Activated CD8-positive, alpha-beta memory T cell treated with anti-CD3 and anti-CD28 coated beads, Interleukin-2, amount 50 U/mL, for 1 hour (primary cell): ENCODE measurements around the gene BBS12.

Experiments
- DNase-seq: peaks from one replicate; pipeline ENCODE4 v3.0.0-alpha.2; 2020; ENCODE audit errors: extremely low read depth

BBS12 gene

GRCh38 chr4:122732329-122733026 is at the start of gene BBS12:
TSS of gene BBS12 (plus strand) at chr4:122732704. CDS start at chr4:122741893, 9,189 bp downstream.
- peak; percentile 97 for DNase-seq

- DNase-seq: no peak
These were observed 45.8 kb upstream of the BBS12 start for GRCh38 chr4:122686691-122687090.

DNA sequence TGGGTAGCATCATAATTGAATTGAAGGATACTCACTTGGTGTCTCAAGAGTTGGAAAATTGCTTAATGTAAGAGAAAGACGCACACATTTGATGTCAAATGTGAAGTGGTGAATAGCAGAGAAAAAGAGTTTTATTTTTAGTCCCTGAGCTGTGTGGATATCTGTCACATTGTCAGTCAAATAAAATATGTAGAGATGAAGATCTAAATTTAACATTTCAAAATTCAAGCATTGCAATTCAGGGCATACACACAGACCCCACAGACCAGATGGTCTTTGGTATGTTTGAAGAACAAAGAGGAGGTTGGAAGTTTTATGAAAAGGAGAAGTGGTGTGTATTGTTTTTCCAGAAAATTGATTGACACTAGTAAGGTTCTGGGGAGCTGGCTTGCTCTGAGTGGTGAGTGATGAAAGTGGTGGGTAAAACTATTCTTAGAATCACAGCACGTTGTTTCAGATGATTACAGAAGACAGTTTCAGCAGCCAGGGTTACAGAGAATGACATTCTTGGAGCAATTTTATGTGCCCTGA is 44.9 kb upstream of the BBS12 start:
- no peak for DNase-seq

DNA sequence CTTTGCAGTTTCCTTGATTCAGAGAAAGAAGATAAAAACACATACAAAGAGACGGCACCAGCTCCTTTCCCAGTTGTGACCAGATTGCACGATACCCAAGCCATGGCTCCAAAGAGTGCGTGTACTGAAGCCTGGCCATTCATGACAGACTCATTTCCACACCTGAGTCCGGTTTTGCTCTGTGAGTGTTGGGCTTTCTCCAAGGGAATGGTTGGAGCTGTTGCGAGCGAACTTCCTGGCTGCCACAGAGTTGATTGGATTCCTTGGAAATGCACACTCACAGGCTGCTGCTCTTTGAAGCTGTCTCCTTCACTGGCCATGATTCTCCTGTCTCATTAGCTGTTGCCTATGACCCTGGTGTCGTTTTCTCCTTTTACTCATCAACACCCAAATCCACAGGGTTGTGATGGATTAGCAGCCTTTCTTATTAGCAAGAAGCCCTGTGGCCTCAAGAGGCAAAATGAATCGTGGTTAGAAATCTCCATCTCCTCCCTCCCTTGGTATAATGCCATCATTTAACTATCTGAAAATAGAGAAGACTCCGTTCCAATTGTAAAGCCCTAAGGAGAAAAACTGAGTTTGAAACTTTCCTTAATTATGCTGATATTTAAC is 43.9 kb upstream of the BBS12 start:
- no peak for DNase-seq

- no peak for DNase-seq
These were observed 42.5 kb upstream of the BBS12 start for GRCh38 chr4:122689972-122690371.

- DNase-seq: no peak
These were observed 40.5 kb upstream of the BBS12 start for GRCh38 chr4:122691988-122692387.

GRCh38 chr4:122692641-122693520 is 39.6 kb upstream of the BBS12 start:
- DNase-seq: no peak

DNA sequence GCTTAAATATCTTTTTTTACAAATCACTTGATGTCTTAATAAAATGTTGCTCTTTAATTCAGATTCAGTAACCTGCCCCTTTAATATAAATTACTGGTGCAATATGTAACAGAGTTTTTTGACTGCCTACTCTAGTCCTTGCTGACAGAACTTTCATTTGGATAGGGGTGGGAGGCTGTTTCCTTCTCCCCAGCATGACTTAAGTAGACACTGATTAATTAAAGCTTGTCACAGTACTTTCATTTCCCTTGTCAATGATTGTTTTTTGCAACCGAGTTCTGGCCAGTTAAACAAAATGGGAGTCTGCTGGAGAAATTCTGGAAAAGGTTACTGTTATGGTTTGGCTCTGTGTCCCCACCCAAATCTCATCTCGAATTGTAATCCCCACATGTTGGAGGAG is 37.3 kb upstream of the BBS12 start:
- DNase-seq: no peak

DNA sequence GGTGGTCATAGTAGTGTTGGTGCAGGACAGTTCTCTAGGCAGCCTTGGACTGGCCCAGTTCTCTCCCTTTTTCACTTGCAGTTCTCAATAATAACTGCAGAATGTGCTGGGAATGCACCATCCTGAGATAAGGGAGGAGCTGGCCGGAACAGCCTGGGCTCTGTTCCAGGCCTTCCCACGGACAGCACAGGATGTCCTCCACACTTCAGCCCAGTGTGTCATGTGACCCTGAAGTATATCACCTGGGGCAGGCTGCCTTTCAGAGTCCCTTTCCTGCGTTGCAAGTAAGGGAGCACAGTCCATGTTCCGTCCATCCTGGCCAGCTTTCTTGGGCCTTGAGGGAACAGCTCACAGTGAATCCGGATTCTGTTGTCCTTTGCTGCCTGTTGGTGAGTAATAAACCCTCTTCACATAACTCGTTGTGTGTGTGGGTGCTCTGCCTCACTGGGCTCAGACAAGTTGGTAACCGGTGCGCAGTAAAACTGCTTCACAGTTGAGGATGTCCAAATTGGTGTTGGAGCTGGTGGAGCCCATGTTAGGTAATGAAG is 32.3 kb upstream of the BBS12 start:
- no peak for DNase-seq

- DNase-seq: no peak
These were observed 31.4 kb upstream of the BBS12 start for GRCh38 chr4:122701061-122701460.

- no peak for DNase-seq
These were observed 30.5 kb upstream of the BBS12 start for GRCh38 chr4:122701965-122702364.

DNA sequence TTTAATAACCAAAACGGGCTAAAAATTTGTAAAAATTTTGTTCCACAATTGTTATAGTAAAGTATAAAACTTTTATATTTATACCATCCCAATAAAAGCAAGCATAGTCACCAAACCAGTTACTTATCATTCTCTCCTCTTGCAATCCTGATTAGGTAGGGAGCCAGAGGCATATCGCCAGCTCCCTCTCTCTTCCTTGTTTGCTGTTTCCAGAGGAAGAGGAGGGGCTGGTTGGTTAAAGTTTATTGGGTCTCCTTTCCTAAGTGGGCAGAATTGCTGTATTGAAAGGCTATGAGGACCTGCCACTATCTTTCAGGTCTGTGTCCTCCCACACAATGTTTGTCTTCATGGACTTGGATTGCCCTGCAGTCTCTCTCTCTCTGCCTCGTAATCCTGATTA is 29.6 kb upstream of the BBS12 start:
- DNase-seq: no peak

GRCh38 chr4:122703868-122704267 is 28.6 kb upstream of the BBS12 start:
- DNase-seq: no peak

- DNase-seq: no peak
These were observed 27.5 kb upstream of the BBS12 start for GRCh38 chr4:122705009-122705408.

DNA sequence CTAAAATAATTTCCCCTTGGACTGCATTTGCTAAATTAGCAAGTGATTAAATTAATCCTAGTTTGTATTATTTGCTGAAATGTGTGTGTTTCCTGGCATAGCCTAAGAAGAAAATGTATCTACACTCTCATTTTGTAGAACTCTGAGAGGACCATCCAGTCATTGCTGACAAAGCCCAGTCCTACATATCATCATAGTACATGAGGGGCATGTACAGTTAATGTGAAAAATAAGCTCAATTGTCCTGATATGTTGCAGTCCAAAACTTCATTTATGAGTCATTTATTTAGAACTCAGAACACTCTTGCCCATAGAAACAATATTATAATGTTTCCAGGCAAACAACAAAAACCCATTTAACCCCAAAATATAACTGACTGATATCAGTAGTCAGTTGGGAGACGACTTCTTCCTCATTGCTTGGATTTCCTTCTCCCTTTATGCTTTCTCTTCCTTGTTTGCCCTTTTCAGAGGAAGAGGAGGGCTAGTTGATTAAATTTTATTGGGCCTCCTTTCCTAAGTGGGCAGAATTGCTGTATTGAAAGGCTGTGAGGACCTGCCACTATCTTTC is 26.9 kb upstream of the BBS12 start:
- DNase-seq: no peak

GRCh38 chr4:122706511-122706910 is 26.0 kb upstream of the BBS12 start:
- no peak for DNase-seq

- DNase-seq: no peak
These were observed 25.0 kb upstream of the BBS12 start for GRCh38 chr4:122707497-122707896.

- no peak for DNase-seq
These were observed 23.3 kb upstream of the BBS12 start for GRCh38 chr4:122709236-122709635.

DNA sequence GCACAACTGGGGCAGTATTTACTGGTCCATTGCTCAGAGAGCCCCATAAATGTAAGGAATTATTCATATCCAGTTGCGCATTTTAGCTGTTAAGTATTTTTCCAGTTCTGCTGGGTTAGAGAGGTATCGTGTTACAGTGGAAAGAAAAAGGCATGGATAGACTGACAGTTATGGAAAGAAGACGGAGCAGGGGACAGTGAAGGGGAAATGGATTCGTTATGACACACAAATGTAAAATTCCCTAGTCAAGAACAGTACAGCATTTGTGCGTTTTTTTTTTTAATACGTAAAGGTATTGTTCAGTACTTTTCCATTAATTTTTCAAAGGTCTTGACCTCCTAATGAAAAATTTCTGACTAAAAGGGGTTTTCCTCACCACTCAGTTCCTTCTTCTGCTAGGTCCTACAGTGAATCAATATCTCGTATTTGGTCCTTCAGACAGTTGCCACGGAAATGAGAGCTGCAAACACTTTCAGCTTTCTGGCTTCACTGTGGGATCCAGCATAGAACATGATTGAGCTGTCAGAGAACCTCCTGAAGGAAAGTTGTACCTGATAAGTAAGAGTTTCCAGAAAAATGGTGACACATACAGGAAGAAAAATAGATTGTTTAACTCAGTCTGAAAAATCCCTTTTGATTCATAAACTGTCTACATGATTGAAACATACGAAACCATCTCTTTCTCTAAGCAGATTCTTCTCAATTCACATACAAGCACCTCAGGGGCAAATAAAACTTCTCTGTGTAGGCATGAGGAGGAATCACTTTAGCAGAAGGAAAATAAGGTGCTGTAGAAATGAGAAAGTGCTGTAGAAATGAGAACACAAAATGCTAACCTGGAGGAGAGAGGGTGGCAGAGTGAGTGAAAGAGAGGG is 21.8 kb upstream of the BBS12 start:
- DNase-seq: no peak

DNA sequence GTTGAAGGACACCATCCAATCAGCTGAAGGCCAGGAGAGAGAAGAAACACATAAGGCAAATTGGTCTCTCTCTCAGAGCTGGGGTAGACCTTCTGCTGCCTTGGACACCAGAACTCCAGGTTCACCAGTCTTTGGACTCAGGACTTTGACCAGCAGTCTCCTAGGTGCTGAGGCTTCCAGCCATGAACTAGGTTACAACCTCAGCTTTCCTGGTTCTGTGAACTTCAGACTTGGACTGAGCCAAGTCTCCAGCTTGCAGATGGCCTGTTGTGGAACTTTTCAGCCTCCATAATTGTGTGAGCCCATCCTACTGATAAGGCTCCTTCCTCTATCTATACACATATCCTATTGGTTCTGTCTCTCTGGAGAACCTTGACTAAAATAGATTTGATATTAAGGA is 20.6 kb upstream of the BBS12 start:
- DNase-seq: no peak

DNA sequence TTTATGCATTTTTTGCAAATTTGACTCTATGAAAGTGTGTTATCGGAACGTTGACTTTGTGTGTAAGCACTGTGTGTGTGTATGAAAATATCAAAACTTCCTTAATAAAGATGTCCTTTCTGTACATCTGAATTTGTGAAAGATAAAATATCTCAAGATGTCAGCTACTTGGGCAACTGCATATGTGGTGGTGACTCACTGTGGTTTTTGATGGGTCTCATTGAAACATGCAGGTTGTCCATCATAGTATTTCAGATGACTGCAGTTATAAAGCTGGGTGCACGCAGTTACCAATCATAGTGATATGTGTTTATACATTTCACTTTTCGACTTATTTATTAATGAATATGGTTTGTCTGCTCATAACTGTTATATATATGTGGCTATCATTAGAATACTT is 19.7 kb upstream of the BBS12 start:
- DNase-seq: no peak
